K562 (cell line): ENCODE measurements around the gene PSME1. TPM values are rescaled to one million over a fixed set of nuclear protein-coding genes. Genes with fewer than 3 reads are reported as not detected.

Experiments used
- ATAC-seq: fragments of 200-7000 bp; cut with Tn5 transposase; 3 replicates; pipeline ENCODE4 v1.9.1; 2020; ENCODE audit warnings: moderate library complexity
- BruUV-seq: library from RNA; stranded (reverse); fragments of 400-500 nt; replicated peaks from 2 replicates; lab custom pipeline; 2021; lab: Mats Ljungman, UMichigan
- CTCF ChIA-PET: fragments of 300-600 bp; formaldehyde crosslinking; extraction: SDS; loops from one replicate; lab custom pipeline; 2021; ENCODE audit warnings: low intra/inter-chr PET ratio; lab: Yijun Ruan, JAX
- POLR2A ChIA-PET: fragments of 300-600, 350-650 bp; sonication (Branson Sonifier 250); formaldehyde crosslinking; extraction: SDS; loops from one replicate; lab custom pipeline; 2021; ENCODE audit warnings: antibody characterized with exemption, inconsistent platforms; lab: Yijun Ruan, JAX
- DNase-seq, 4 experiments: peaks; one replicate each; pipeline versions ENCODE4 v3.0.0 to v3.0.0-alpha.2; 2011 to 2018; ENCODE audit warnings: low spot score in 3 of 4, mixed read lengths in 3 of 4; ENCODE audit errors: extremely low read depth in 1 of 4
- FAIRE-seq: peaks from 2 replicates; lab custom pipeline; 2011; peaks lifted over from hg19 to GRCh38; lab: Jason Lieb, UNC
- H2AFZ ChIP-seq: 2 replicates; pipeline ENCODE4 v1.6.0; 2011; ENCODE audit warnings: low read depth, low read length, control low read depth, inconsistent platforms
- H3K27ac ChIP-seq: fragments of 200-600 bp; 3 replicates; pipeline ENCODE4 v1.8.0; 2011; ENCODE audit warnings: low read depth, mild to moderate bottlenecking, control low read depth, inconsistent platforms, low read length, moderate library complexity, mixed read lengths; ENCODE audit errors: extremely low read depth
- H3K27me3 ChIP-seq, 2 experiments: fragments of 300-600 bp in 1 of 2; 2 replicates in 1 of 2; 3 replicates in 1 of 2; pipeline versions ENCODE4 v1.6.0 to v1.8.0; 2011; ENCODE audit warnings: inconsistent platforms in 2 of 2, low read length in 2 of 2, mild to moderate bottlenecking in 1 of 2, mixed read lengths in 1 of 2, moderate library complexity in 1 of 2; ENCODE audit not compliant: control insufficient read depth in 2 of 2, insufficient read depth in 2 of 2
- H3K36me3 ChIP-seq: fragments of 300-600 bp; 3 replicates; pipeline ENCODE4 v1.8.0; 2011; ENCODE audit warnings: mild to moderate bottlenecking, low read length, inconsistent platforms; ENCODE audit not compliant: control insufficient read depth, insufficient read depth
- H3K4me1 ChIP-seq, 2 experiments: fragments of 200-600 bp in 1 of 2; replicated peaks in 1 of 2; 2 replicates in 1 of 2; 3 replicates in 1 of 2; pipeline versions ENCODE4 v1.5.1 to v1.8.0; 2011; ENCODE audit warnings: inconsistent platforms in 2 of 2, low read length in 2 of 2, mild to moderate bottlenecking in 1 of 2, mixed read lengths in 1 of 2, moderate library complexity in 1 of 2; ENCODE audit not compliant: control insufficient read depth in 2 of 2, insufficient read depth in 2 of 2
- H3K4me2 ChIP-seq: 2 replicates; pipeline ENCODE4 v1.6.1; 2011; ENCODE audit warnings: low read length, control low read depth, inconsistent platforms, mixed read lengths; ENCODE audit not compliant: insufficient read depth
- H3K4me3 ChIP-seq: fragments of 200-600 bp; sonication (generic), shearing (Covaris generic); 2 replicates; pipeline ENCODE4 v1.5.1; 2016; ENCODE audit warnings: control low read depth, inconsistent platforms
- H3K79me2 ChIP-seq: fragments of 200-600 bp; 3 replicates; pipeline ENCODE4 v1.8.0; 2011; ENCODE audit warnings: low read length, inconsistent platforms; ENCODE audit not compliant: control insufficient read depth, insufficient read depth
- H3K9ac ChIP-seq, 2 experiments: 2 replicates each; pipeline versions ENCODE4 v1.6.0 to v1.6.1; 2011; ENCODE audit warnings: low read depth in 2 of 2, low read length in 2 of 2, control low read depth in 1 of 2, inconsistent platforms in 1 of 2, mild to moderate bottlenecking in 1 of 2, mixed read lengths in 1 of 2; ENCODE audit not compliant: insufficient read depth in 1 of 2
- H3K9me1 ChIP-seq: one replicate; pipeline ENCODE4 v1.6.0; 2011; ENCODE audit warnings: inconsistent platforms, mild to moderate bottlenecking, low read length, moderate library complexity; ENCODE audit not compliant: control insufficient read depth, insufficient read depth
- H3K9me3 ChIP-seq: replicated peaks from 2 replicates; pipeline ENCODE4 v1.5.1; 2011; ENCODE audit warnings: low read depth, low read length, inconsistent platforms; ENCODE audit not compliant: control insufficient read depth, insufficient read depth
- H4K20me1 ChIP-seq: replicated peaks from 2 replicates; pipeline ENCODE4 v1.6.1; 2011; ENCODE audit warnings: low read length, inconsistent platforms, mixed read lengths; ENCODE audit not compliant: control insufficient read depth, insufficient read depth
- ATF7 ChIP-seq: fragments of 450-650 bp; IDR thresholded peaks from 2 replicates; pipeline ENCODE4 v1.7.1; 2014; ENCODE audit warnings: mild to moderate bottlenecking, moderate library complexity
- FOXK2 ChIP-seq, 2 experiments: fragments of 450-650 bp; IDR thresholded peaks in 1 of 2; conservative IDR thresholded peaks in 1 of 2; 2 replicates each; pipeline ENCODE4 v1.6.1; 2016; ENCODE audit warnings: low read depth in 2 of 2, mild to moderate bottlenecking in 1 of 2
- GABPB1 ChIP-seq: sonication (generic); formaldehyde crosslinking; IDR thresholded peaks from 2 replicates; pipeline ENCODE4 v1.8.0; 2022; ENCODE audit warnings: mild to moderate bottlenecking, missing genetic modification reagents
- MTA1 ChIP-seq: fragments of 450-650 bp; IDR thresholded peaks from 2 replicates; pipeline ENCODE4 v1.6.1; 2017; ENCODE audit warnings: borderline replicate concordance
- PHF8 ChIP-seq: fragments of 200-600 bp; sonication (generic); IDR thresholded peaks from 2 replicates; pipeline ENCODE4 v1.6.1; 2012; ENCODE audit warnings: mixed run types, mild to moderate bottlenecking, inconsistent platforms, low read length, moderate library complexity, borderline replicate concordance
- SMAD3 ChIP-seq: fragments of 450-650 bp; formaldehyde crosslinking; conservative IDR thresholded peaks from 2 replicates; pipeline ENCODE4 v1.4.0; 2020; ENCODE audit warnings: mild to moderate bottlenecking
- TEAD4 ChIP-seq, 2 experiments: sonication (generic) in 1 of 2; formaldehyde crosslinking in 1 of 2; IDR thresholded peaks; 2 replicates each; pipeline versions ENCODE4 v1.6.1 to v1.8.0; 2012 to 2022; ENCODE audit warnings: borderline replicate concordance in 1 of 2, inconsistent platforms in 1 of 2, low read length in 1 of 2, mild to moderate bottlenecking in 1 of 2, missing genetic modification reagents in 1 of 2
- XRCC5 ChIP-seq: fragments of 200-400 bp; formaldehyde crosslinking; IDR thresholded peaks from 2 replicates; pipeline ENCODE4 v1.6.1; 2017; ENCODE audit warnings: low read depth, mild to moderate bottlenecking, low read length
- ZNF785 ChIP-seq: fragments of 250-450 bp; sonication (Bioruptor Pico); IDR thresholded peaks from 2 replicates; pipeline ENCODE4 v1.4.0; 2020; ENCODE audit warnings: mild to moderate bottlenecking
- WGBS: fragments of 100-300 bp; shearing (Covaris generic); methylation state at CpG from one replicate; pipeline ENCODE4 v1.1.6; 2016; ENCODE audit warnings: low coverage, mixed read lengths; ENCODE audit not compliant: insufficient coverage; ENCODE audit errors: missing lambda C conversion rate; 5-methylcytosine and 5-hydroxymethylcytosine counted together
- in situ Hi-C: fragments of 300-500 bp; cut with MboI; formaldehyde crosslinking; loops from 4 replicates; pipeline ENCODE4 v1.15.0; 2018; ENCODE audit warnings: inconsistent platforms, mixed read lengths
- intact Hi-C: fragments of 100-400 bp; cut with micrococcal nuclease; formaldehyde crosslinking; loops from 2 replicates; pipeline ENCODE4 v1.14.2; 2022
- polyA plus RNA-seq, 8 experiments: library from polyadenylated mRNA; depleted of rRNA in 4 of 8; stranded (reverse) in 5 of 8; unstranded in 3 of 8; fragments of >200 nt; fragmentation: Nextera tagmentation in 2 of 8; fragmentation: Illumina TruSeq in 1 of 8; extraction: Ambion mirVana in 2 of 8; extraction: Trizol in 1 of 8; gene quantifications; 2 replicates each; pipeline versions ENCODE4 v1.2.1 to v1.2.3, GENCODE V29; 2011 to 2014; ENCODE audit warnings: inconsistent platforms in 1 of 8, missing spikeins in 1 of 8
- total RNA-seq, 7 experiments: library from RNA; depleted of rRNA in 6 of 7; stranded (reverse); fragments of >200 nt in 6 of 7; fragmentation: Illumina TruSeq in 2 of 7; extraction: Trizol in 2 of 7; gene quantifications; 2 replicates each; pipeline versions ENCODE4 v1.2.1 to v1.2.3, GENCODE V29; 2011 to 2021; ENCODE audit warnings: low replicate concordance in 1 of 7
- TF ChIP-seq, protein P1 (sequence below): fragments of 250-450 bp; sonication (Bioruptor Pico); IDR thresholded peaks from 2 replicates; pipeline ENCODE4 v1.5.0; 2020; ENCODE audit warnings: mild to moderate bottlenecking, borderline replicate concordance
- TF ChIP-seq, protein P2 (sequence below), 2 experiments: fragments of 450-650 bp in 1 of 2; IDR thresholded peaks; 2 replicates each; pipeline ENCODE4 v1.6.1; 2011 to 2017; ENCODE audit warnings: low read depth in 2 of 2, antibody characterized with exemption in 1 of 2, borderline replicate concordance in 1 of 2, low read length in 1 of 2, mild to moderate bottlenecking in 1 of 2, mixed read lengths in 1 of 2; ENCODE audit not compliant: control insufficient read depth in 1 of 2

PSME1 gene
- total and polyA plus RNA-seq, 9 of the 15 experiments (the other 6 are each of a cell fraction or from before 2014, with no cell fraction given): 20.3 to 180 (median 67.5) TPM

GRCh38 chr14:24114532-24115421, 21.2 kb upstream of the PSME1 start, which contains the start of the genes DCAF11 and NRL (continued):
- 0 out of 2 replicates have a peak, but pooled peaks have one; percentile 5 for TF ChIP-seq TEAD4 (IDR thresholded peaks at IDR 0.05; ENCODE audit: low read length)
- no peak for TF ChIP-seq TEAD4 (CRISPR knock-in tag; IDR thresholded peaks at IDR 0.05; ENCODE audit: borderline replicate concordance)
- 0 out of 2 replicates have a peak, but pooled peaks have one; percentile 33 for TF ChIP-seq SMAD3 (CRISPR knock-in tag)
- no peak for TF ChIP-seq ZNF785
- TF ChIP-seq GABPB1 (CRISPR knock-in tag): peak; percentile 70
- peak; percentile 79 for TF ChIP-seq ATF7
- TF ChIP-seq XRCC5: 0 out of 2 replicates have a peak, but pooled peaks have one; percentile 25
- peak; percentile 97 to 98 for TF ChIP-seq FOXK2 (conservative IDR thresholded peaks at IDR 0.05 in 1 of 2, IDR thresholded peaks at IDR 0.05 in 1 of 2; ENCODE audit: low read depth in 2 of 2)
- TF ChIP-seq, all 486 proteins: peak for 116

GRCh38 chr14:24115422-24116127, 20.4 kb upstream of the PSME1 start:
- whole genome bisulfite sequencing: 6% methylated on average over 11 of the region's 14 CpGs
- peaks cover 39% of the 10 kb centered on the region; the same call in 2 of the 3 replicates for H3K36me3 ChIP-seq
- H2AFZ ChIP-seq: peak overlapping the region; percentile 92
- FAIRE-seq (no peak), DNase-seq (peak in 1 of 4 experiments; percentile 18), ATAC-seq (no peak)
- H4K20me1 ChIP-seq: no peaks in the 10 kb centered on the region
- peak overlapping the region; percentile 89 to 91 for H3K9ac ChIP-seq
- peak overlapping the region; percentile 94 for H3K4me2 ChIP-seq
- H3K4me3 ChIP-seq: peak overlapping the region; percentile 51
- BruUV-seq: TSS peak; percentile 70
- peaks cover 10% of the 10 kb centered on the region in 2 experiments; a peak in 4 of 5 replicates for H3K4me1 ChIP-seq
- H3K79me2 ChIP-seq: peaks cover 18% of the 10 kb centered on the region
- peak overlapping the region; percentile 95 for H3K27ac ChIP-seq
- H3K9me3 ChIP-seq: no peaks in the 10 kb centered on the region
- ChIA-PET POLR2A (interaction anchor here (0.6 to 5.0 kb wide), 10 partner anchors 11 to 201 kb away, joined by 3 to 38 read pairs (median 3); partner anchors contain the start of genes DHRS1, NOP9, PSME1 and TINF2), CTCF (no interaction called here)
- intact Hi-C loops: loop anchor here (2.0 kb wide), 2 partner anchors 21 to 31 kb away; partner anchors contain the start of genes PCK2, PSME2 and RNF31
- in situ Hi-C loops: no loop called here
- no peaks in the 10 kb centered on the region for H3K9me1 ChIP-seq
- H3K27me3 ChIP-seq: no peaks in the 10 kb centered on the region
- TF ChIP-seq MTA1 (no peak), PHF8 (no peak), ZNF785 (no peak)
- TF ChIP-seq, protein P1, sequence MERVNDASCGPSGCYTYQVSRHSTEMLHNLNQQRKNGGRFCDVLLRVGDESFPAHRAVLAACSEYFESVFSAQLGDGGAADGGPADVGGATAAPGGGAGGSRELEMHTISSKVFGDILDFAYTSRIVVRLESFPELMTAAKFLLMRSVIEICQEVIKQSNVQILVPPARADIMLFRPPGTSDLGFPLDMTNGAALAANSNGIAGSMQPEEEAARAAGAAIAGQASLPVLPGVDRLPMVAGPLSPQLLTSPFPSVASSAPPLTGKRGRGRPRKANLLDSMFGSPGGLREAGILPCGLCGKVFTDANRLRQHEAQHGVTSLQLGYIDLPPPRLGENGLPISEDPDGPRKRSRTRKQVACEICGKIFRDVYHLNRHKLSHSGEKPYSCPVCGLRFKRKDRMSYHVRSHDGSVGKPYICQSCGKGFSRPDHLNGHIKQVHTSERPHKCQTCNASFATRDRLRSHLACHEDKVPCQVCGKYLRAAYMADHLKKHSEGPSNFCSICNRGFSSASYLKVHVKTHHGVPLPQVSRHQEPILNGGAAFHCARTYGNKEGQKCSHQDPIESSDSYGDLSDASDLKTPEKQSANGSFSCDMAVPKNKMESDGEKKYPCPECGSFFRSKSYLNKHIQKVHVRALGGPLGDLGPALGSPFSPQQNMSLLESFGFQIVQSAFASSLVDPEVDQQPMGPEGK (CRISPR knock-in tag): no peak
- TF ChIP-seq, protein P2, sequence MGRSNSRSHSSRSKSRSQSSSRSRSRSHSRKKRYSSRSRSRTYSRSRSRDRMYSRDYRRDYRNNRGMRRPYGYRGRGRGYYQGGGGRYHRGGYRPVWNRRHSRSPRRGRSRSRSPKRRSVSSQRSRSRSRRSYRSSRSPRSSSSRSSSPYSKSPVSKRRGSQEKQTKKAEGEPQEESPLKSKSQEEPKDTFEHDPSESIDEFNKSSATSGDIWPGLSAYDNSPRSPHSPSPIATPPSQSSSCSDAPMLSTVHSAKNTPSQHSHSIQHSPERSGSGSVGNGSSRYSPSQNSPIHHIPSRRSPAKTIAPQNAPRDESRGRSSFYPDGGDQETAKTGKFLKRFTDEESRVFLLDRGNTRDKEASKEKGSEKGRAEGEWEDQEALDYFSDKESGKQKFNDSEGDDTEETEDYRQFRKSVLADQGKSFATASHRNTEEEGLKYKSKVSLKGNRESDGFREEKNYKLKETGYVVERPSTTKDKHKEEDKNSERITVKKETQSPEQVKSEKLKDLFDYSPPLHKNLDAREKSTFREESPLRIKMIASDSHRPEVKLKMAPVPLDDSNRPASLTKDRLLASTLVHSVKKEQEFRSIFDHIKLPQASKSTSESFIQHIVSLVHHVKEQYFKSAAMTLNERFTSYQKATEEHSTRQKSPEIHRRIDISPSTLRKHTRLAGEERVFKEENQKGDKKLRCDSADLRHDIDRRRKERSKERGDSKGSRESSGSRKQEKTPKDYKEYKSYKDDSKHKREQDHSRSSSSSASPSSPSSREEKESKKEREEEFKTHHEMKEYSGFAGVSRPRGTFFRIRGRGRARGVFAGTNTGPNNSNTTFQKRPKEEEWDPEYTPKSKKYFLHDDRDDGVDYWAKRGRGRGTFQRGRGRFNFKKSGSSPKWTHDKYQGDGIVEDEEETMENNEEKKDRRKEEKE (IDR thresholded peaks at IDR 0.05; ENCODE audit: borderline replicate concordance in 1 of 2, control insufficient read depth in 1 of 2, low read depth in 2 of 2, low read length in 1 of 2): no peak
